ENCODE results near the gene ZCCHC7.

DNA sequence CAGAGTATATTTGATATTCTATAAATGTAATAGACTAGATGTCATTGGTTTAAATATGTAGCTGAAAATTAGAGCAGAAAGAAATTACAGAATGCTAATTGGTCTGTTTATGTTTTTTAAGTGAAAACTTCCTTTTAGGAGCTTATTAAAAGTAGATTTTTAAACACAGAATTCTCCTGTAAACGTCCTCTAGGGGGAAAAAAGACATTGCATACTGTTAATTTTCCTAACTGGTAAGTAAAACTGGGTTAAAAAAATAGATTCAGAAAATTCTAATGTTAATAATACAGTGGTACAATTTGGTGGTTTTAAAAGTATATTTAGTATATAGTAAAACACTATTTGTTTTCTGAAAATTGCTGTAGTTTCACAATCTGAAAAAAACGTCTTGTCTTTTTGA is 59.8 kb downstream of the ZCCHC7 start:
- TF ChIP-seq CTCF (IDR thresholded peaks at IDR 0.05; ENCODE audit: control extremely low read depth in 1 of 3, insufficient read depth in 1 of 3, low read depth in 1 of 3, low read length in 3 of 3) = no peak
- no peak for TF ChIP-seq PHF8 (conservative IDR thresholded peaks at IDR 0.05; ENCODE audit: low read depth, low read length)
- TF ChIP-seq CHD2 (IDR thresholded peaks at IDR 0.05; ENCODE audit: low read length) = no peak
- no peak for TF ChIP-seq POLR2A (IDR thresholded peaks at IDR 0.05; ENCODE audit: control extremely low read depth in 1 of 2, low read depth in 2 of 2, low read length in 2 of 2)
- TF ChIP-seq SIRT6 (IDR thresholded peaks at IDR 0.05; ENCODE audit: low read length) = no peak
